Liver (tissue), 9 donors: ENCODE data around the gene PIAS1. TPM values are rescaled to one million over a fixed set of nuclear protein-coding genes. Genes with fewer than 3 reads are reported as not detected.

Experiments used
- DNase-seq: peaks from one replicate; pipeline ENCODE4 v3.0.0-alpha.2; 2017; ENCODE audit warnings: low spot score
- H3K27ac ChIP-seq, 2 donors: one replicate each; pipeline ENCODE4 v1.7.0; 2013; ENCODE audit warnings: inconsistent platforms in 2 of 2, low read length in 2 of 2, control low read depth in 1 of 2, low read depth in 1 of 2, mild to moderate bottlenecking in 1 of 2
- H3K27me3 ChIP-seq, 4 donors: one replicate each; pipeline versions ENCODE4 v1.6.1 to v1.7.0; 2013; ENCODE audit warnings: low read length in 3 of 4, inconsistent platforms in 1 of 4, mild to moderate bottlenecking in 1 of 4, moderate library complexity in 1 of 4; ENCODE audit not compliant: control insufficient read depth in 4 of 4, insufficient read depth in 4 of 4
- H3K36me3 ChIP-seq, 4 donors: one replicate each; pipeline versions ENCODE4 v1.6.1 to v1.7.0; 2013; ENCODE audit warnings: low read length in 3 of 4, mild to moderate bottlenecking in 3 of 4, low read depth in 1 of 4, moderate library complexity in 1 of 4; ENCODE audit not compliant: control insufficient read depth in 4 of 4, insufficient read depth in 3 of 4
- H3K4me1 ChIP-seq, 4 donors: one replicate each; pipeline versions ENCODE4 v1.6.1 to v1.7.0; 2013; ENCODE audit warnings: low read length in 3 of 4, mild to moderate bottlenecking in 3 of 4, moderate library complexity in 1 of 4; ENCODE audit not compliant: control insufficient read depth in 4 of 4, insufficient read depth in 4 of 4
- H3K4me3 ChIP-seq, 3 donors: one replicate each; pipeline versions ENCODE4 v1.6.1 to v1.7.0; 2013; ENCODE audit warnings: low read length in 3 of 3, control low read depth in 1 of 3, low read depth in 1 of 3, mild to moderate bottlenecking in 1 of 3
- H3K9ac ChIP-seq, 2 donors: one replicate each; pipeline ENCODE4 v1.7.0; 2013; ENCODE audit warnings: low read length in 2 of 2, mild to moderate bottlenecking in 2 of 2, moderate library complexity in 2 of 2, control low read depth in 1 of 2, low read depth in 1 of 2
- H3K9me3 ChIP-seq, 4 donors: one replicate each; pipeline versions ENCODE4 v1.6.1 to v1.7.0; 2013; ENCODE audit warnings: low read length in 3 of 4; ENCODE audit not compliant: control insufficient read depth in 4 of 4
- EGR1 ChIP-seq, 2 donors: IDR thresholded peaks; 2 replicates each; pipeline ENCODE4 v1.6.1; 2016 to 2018; ENCODE audit warnings: antibody characterized with exemption in 2 of 2, low read depth in 2 of 2
- FOXA1 ChIP-seq: IDR thresholded peaks from 2 replicates; pipeline ENCODE4 v1.6.1; 2016; ENCODE audit warnings: antibody characterized with exemption
- FOXA2 ChIP-seq: IDR thresholded peaks from 2 replicates; pipeline ENCODE4 v1.6.1; 2016; ENCODE audit warnings: antibody characterized with exemption
- GABPA ChIP-seq, 2 donors: IDR thresholded peaks in 1 of 2; conservative IDR thresholded peaks in 1 of 2; 2 replicates each; pipeline ENCODE4 v1.6.1; 2016; ENCODE audit warnings: antibody characterized with exemption in 2 of 2, mild to moderate bottlenecking in 1 of 2, moderate library complexity in 1 of 2
- HNF4A ChIP-seq, 2 donors: conservative IDR thresholded peaks; 2 replicates each; pipeline ENCODE4 v1.6.1; 2016; ENCODE audit warnings: antibody characterized with exemption in 2 of 2, mild to moderate bottlenecking in 2 of 2
- HNF4G ChIP-seq: IDR thresholded peaks from 2 replicates; pipeline ENCODE4 v1.6.1; 2016; ENCODE audit warnings: antibody characterized with exemption
- JUND ChIP-seq, 2 donors: IDR thresholded peaks; 2 replicates each; pipeline ENCODE4 v1.6.1; 2016; ENCODE audit warnings: antibody characterized with exemption in 2 of 2
- NR2F2 ChIP-seq: IDR thresholded peaks from 2 replicates; pipeline ENCODE4 v1.6.1; 2016; ENCODE audit warnings: antibody characterized with exemption
- RAD21 ChIP-seq, 2 donors: IDR thresholded peaks; 2 replicates each; pipeline ENCODE4 v1.6.1; 2016; ENCODE audit warnings: antibody characterized with exemption in 2 of 2, mild to moderate bottlenecking in 2 of 2
- RXRA ChIP-seq, 2 donors: IDR thresholded peaks; 2 replicates each; pipeline ENCODE4 v1.6.1; 2017 to 2018; ENCODE audit warnings: antibody characterized with exemption in 2 of 2, mild to moderate bottlenecking in 1 of 2
- SP1 ChIP-seq: IDR thresholded peaks from 2 replicates; pipeline ENCODE4 v1.6.1; 2018; ENCODE audit warnings: antibody characterized with exemption, mild to moderate bottlenecking
- TAF1 ChIP-seq: conservative IDR thresholded peaks from 2 replicates; pipeline ENCODE4 v1.6.1; 2016; ENCODE audit warnings: antibody characterized with exemption, mild to moderate bottlenecking
- YY1 ChIP-seq: IDR thresholded peaks from 2 replicates; pipeline ENCODE4 v1.6.1; 2016; ENCODE audit warnings: antibody characterized with exemption, mild to moderate bottlenecking
- WGBS: extraction: QIAGEN DNeasy Blood & Tissue Kit; methylation state at CpG from one replicate; pipeline ENCODE4 v1.1.7; 2013; 5-methylcytosine and 5-hydroxymethylcytosine counted together
- polyA plus RNA-seq, 2 donors: library from polyadenylated mRNA; stranded (reverse) in 1 of 2; unstranded in 1 of 2; fragments of 200-250 nt in 1 of 2; fragments of >200 nt in 1 of 2; fragmentation: Nextera tagmentation in 1 of 2; extraction: Ambion mirVana in 1 of 2; gene quantifications; one replicate each; pipeline versions ENCODE4 v1.2.1 to v1.2.3, GENCODE V29; 2013 to 2015
- total RNA-seq, 2 donors: library from RNA; depleted of rRNA; stranded (reverse); fragments of >200 nt; gene quantifications; one replicate each; pipeline ENCODE4 v1.2.3, GENCODE V29; 2014
- TF ChIP-seq, protein P1 (sequence below): IDR thresholded peaks from 2 replicates; pipeline ENCODE4 v1.6.1; 2016; ENCODE audit warnings: antibody characterized with exemption
- TF ChIP-seq, protein P2 (sequence below): fragments of 150-350 bp; IDR thresholded peaks from 2 replicates; pipeline ENCODE4 v1.5.1; 2017; ENCODE audit warnings: improper control_type of control experiment, low read depth, low read length; ENCODE audit not compliant: missing input control
- TF ChIP-seq, protein P3 (sequence below): IDR thresholded peaks from 2 replicates; pipeline ENCODE4 v1.6.1; 2016; ENCODE audit warnings: antibody characterized with exemption, mild to moderate bottlenecking
- TF ChIP-seq, protein P4 (sequence below): IDR thresholded peaks from 2 replicates; pipeline ENCODE4 v1.6.1; 2016; ENCODE audit warnings: antibody characterized with exemption
- TF ChIP-seq, protein P5 (sequence below): IDR thresholded peaks from 2 replicates; pipeline ENCODE4 v1.6.1; 2016; ENCODE audit warnings: antibody characterized with exemption
- donor health status: healthy.
- donor health status: healthy.
- donor health status: healthy.
- donor health status: healthy.
- donor health status: healthy.

Gene PIAS1
- total and polyA plus RNA-seq, 4 donors, result 5.6 to 18.8 (median 13.2) TPM

DNA sequence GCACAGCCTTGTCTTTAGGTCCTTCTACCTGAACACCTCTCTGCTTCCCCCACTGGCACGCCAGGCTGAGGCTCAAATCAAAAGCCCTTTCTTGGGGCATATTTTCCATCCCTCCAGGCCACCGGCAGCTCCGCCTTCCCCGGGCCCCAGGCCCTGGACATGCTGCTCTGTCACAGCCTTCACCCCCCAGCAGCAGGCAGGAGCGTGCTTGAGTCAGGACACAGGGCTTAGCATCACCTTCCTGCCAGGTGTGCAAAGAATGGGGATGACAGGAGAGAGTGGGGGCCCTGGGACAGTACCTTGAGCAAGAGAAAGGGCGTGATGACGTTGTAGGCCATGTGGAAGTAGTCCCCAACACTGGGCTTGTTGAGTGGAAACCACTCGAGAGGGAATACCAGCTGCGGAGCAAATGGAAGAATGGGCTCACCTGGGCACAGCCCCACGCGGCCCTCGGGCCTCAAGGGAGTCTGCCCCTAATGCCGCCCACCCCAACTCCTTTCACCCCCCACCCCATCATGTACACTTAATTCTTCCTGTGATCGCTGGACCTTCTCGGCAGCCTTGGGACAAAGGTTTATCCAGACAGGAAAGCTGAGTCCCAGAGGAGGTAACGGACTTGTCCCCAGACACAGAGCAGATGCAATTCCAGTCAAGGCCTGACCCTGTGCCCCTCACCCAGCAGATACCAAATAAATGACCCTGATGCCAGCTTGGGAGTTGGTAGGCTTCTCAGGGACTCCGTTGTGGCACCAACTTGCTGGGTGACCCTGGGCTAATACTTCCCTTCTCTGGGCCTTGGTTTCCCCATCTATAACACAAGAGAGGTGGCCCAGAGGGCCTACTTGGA, 160.1 kb downstream of the PIAS1 start:
- Histone ChIP-seq H3K27me3 (no peaks in the 10 kb centered on the region), H3K4me1 (peaks cover 2 to 11% (median 2%) of the 10 kb centered on the region in 4 donors), H3K27ac (no peak overlapping the region), H3K9me3 (no peaks in the 10 kb centered on the region), H3K36me3 (peaks cover 0 to 3% (median 0%) of the 10 kb centered on the region in 4 donors), H3K4me3 (no peak overlapping the region), H3K9ac (no peak overlapping the region)
- WGBS, result 97% methylated on average over 17 of the region's 17 CpGs
- no peak for DNase-seq
- TF ChIP-seq RAD21 (IDR thresholded peaks at IDR 0.05) (no peak), TAF1 (no peak), FOXA2 (no peak), GABPA (IDR thresholded peaks at IDR 0.05 in 1 of 2, conservative IDR thresholded peaks at IDR 0.05 in 1 of 2) (no peak), HNF4G (no peak), HNF4A (conservative IDR thresholded peaks at IDR 0.05) (no peak), RXRA (IDR thresholded peaks at IDR 0.05) (no peak), JUND (IDR thresholded peaks at IDR 0.05) (no peak), FOXA1 (no peak), SP1 (no peak), YY1 (no peak), EGR1 (IDR thresholded peaks at IDR 0.05; ENCODE audit: low read depth in 2 of 2) (no peak), NR2F2 (no peak)
- TF ChIP-seq, protein P1, sequence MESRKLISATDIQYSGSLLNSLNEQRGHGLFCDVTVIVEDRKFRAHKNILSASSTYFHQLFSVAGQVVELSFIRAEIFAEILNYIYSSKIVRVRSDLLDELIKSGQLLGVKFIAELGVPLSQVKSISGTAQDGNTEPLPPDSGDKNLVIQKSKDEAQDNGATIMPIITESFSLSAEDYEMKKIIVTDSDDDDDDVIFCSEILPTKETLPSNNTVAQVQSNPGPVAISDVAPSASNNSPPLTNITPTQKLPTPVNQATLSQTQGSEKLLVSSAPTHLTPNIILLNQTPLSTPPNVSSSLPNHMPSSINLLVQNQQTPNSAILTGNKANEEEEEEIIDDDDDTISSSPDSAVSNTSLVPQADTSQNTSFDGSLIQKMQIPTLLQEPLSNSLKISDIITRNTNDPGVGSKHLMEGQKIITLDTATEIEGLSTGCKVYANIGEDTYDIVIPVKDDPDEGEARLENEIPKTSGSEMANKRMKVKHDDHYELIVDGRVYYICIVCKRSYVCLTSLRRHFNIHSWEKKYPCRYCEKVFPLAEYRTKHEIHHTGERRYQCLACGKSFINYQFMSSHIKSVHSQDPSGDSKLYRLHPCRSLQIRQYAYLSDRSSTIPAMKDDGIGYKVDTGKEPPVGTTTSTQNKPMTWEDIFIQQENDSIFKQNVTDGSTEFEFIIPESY, result no peak
- TF ChIP-seq, protein P2, sequence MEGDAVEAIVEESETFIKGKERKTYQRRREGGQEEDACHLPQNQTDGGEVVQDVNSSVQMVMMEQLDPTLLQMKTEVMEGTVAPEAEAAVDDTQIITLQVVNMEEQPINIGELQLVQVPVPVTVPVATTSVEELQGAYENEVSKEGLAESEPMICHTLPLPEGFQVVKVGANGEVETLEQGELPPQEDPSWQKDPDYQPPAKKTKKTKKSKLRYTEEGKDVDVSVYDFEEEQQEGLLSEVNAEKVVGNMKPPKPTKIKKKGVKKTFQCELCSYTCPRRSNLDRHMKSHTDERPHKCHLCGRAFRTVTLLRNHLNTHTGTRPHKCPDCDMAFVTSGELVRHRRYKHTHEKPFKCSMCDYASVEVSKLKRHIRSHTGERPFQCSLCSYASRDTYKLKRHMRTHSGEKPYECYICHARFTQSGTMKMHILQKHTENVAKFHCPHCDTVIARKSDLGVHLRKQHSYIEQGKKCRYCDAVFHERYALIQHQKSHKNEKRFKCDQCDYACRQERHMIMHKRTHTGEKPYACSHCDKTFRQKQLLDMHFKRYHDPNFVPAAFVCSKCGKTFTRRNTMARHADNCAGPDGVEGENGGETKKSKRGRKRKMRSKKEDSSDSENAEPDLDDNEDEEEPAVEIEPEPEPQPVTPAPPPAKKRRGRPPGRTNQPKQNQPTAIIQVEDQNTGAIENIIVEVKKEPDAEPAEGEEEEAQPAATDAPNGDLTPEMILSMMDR, result no peak
- TF ChIP-seq, protein P3, sequence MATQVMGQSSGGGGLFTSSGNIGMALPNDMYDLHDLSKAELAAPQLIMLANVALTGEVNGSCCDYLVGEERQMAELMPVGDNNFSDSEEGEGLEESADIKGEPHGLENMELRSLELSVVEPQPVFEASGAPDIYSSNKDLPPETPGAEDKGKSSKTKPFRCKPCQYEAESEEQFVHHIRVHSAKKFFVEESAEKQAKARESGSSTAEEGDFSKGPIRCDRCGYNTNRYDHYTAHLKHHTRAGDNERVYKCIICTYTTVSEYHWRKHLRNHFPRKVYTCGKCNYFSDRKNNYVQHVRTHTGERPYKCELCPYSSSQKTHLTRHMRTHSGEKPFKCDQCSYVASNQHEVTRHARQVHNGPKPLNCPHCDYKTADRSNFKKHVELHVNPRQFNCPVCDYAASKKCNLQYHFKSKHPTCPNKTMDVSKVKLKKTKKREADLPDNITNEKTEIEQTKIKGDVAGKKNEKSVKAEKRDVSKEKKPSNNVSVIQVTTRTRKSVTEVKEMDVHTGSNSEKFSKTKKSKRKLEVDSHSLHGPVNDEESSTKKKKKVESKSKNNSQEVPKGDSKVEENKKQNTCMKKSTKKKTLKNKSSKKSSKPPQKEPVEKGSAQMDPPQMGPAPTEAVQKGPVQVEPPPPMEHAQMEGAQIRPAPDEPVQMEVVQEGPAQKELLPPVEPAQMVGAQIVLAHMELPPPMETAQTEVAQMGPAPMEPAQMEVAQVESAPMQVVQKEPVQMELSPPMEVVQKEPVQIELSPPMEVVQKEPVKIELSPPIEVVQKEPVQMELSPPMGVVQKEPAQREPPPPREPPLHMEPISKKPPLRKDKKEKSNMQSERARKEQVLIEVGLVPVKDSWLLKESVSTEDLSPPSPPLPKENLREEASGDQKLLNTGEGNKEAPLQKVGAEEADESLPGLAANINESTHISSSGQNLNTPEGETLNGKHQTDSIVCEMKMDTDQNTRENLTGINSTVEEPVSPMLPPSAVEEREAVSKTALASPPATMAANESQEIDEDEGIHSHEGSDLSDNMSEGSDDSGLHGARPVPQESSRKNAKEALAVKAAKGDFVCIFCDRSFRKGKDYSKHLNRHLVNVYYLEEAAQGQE, result no peak
- TF ChIP-seq, protein P4, sequence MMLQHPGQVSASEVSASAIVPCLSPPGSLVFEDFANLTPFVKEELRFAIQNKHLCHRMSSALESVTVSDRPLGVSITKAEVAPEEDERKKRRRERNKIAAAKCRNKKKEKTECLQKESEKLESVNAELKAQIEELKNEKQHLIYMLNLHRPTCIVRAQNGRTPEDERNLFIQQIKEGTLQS, result no peak
- TF ChIP-seq, protein P5, sequence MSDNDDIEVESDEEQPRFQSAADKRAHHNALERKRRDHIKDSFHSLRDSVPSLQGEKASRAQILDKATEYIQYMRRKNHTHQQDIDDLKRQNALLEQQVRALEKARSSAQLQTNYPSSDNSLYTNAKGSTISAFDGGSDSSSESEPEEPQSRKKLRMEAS, result no peak
